GM12891 (cell line): Measurements from ENCODE around the gene RPL21.

Experiments
- POLR2AphosphoS5 ChIP-seq: IDR thresholded peaks from 2 replicates; pipeline ENCODE4 v1.6.1; 2011; ENCODE audit warnings: low read depth, low read length, control low read depth
- POU2F2 ChIP-seq: IDR thresholded peaks from 2 replicates; pipeline ENCODE4 v1.6.1; 2011; ENCODE audit warnings: low read depth, mild to moderate bottlenecking, control low read depth, low read length, moderate library complexity

GRCh38 chr13:27267596-27267995, 16.2 kb downstream of the RPL21 start:
- no peak for TF ChIP-seq POLR2AphosphoS5
- TF ChIP-seq POU2F2 = no peak
